ENCODE results near the gene KCNN2.

DNA sequence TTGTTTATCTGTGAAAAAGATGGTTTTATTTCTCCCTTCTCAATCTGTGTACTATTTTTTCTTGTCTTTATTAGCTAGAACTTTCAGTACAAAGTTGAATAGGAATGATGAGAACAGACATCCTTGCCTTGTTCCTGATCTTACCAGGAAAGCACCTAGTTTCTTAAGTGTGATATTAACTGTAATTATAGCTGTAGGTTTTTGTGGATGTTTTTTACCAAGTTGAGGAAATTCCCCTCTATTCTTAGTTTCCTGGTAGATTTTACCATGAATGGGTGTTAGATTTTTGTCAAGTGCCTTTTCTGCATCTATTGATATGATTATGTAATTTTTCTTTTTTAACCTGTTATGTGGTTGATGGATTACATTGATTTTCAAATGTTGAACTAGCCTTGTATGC lies 68.7 kb downstream of the KCNN2 start:
- TF ChIP-seq, protein P1, sequence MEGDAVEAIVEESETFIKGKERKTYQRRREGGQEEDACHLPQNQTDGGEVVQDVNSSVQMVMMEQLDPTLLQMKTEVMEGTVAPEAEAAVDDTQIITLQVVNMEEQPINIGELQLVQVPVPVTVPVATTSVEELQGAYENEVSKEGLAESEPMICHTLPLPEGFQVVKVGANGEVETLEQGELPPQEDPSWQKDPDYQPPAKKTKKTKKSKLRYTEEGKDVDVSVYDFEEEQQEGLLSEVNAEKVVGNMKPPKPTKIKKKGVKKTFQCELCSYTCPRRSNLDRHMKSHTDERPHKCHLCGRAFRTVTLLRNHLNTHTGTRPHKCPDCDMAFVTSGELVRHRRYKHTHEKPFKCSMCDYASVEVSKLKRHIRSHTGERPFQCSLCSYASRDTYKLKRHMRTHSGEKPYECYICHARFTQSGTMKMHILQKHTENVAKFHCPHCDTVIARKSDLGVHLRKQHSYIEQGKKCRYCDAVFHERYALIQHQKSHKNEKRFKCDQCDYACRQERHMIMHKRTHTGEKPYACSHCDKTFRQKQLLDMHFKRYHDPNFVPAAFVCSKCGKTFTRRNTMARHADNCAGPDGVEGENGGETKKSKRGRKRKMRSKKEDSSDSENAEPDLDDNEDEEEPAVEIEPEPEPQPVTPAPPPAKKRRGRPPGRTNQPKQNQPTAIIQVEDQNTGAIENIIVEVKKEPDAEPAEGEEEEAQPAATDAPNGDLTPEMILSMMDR (conservative IDR thresholded peaks at IDR 0.05; ENCODE audit: low read depth, low read length): no peak
- TF ChIP-seq EZH2 (IDR thresholded peaks at IDR 0.05; ENCODE audit: borderline replicate concordance, low read depth, low read length, poor library complexity, severe bottlenecking): no peak
